AG04450 (cell line): ENCODE measurements around the gene CCNY. TPM values are rescaled to one million over a fixed set of nuclear protein-coding genes. Genes with fewer than 3 reads are reported as not detected.

Experiments used
- CTCF ChIA-PET: fragments of 300-600, 350-600 bp; formaldehyde crosslinking; extraction: SDS; loops from one replicate; lab custom pipeline; 2022; ENCODE audit warnings: antibody characterized with exemption, inconsistent platforms; lab: Charles Lee
- POLR2A ChIA-PET: fragments of 350-600 bp; formaldehyde crosslinking; extraction: SDS; loops from one replicate; lab custom pipeline; 2021; ENCODE audit warnings: antibody characterized with exemption, inconsistent platforms; lab: Yijun Ruan, JAX
- DNase-seq: peaks from one replicate; pipeline ENCODE4 v3.0.0-alpha.2; 2011; ENCODE audit warnings: low read depth, low spot score
- H3K27ac ChIP-seq: one replicate; pipeline ENCODE4 v1.5.1; 2012; ENCODE audit warnings: low read depth, low read length, control low read depth
- H3K27me3 ChIP-seq: one replicate; pipeline ENCODE4 v1.6.0; 2012; ENCODE audit warnings: low read length; ENCODE audit not compliant: control insufficient read depth, insufficient read depth
- H3K4me3 ChIP-seq: 2 replicates; pipeline ENCODE4 v1.5.1; 2011; ENCODE audit warnings: mild to moderate bottlenecking, low read depth, low read length, control low read depth
- H3K9me3 ChIP-seq: 2 replicates; pipeline ENCODE4 v1.5.1; 2012; ENCODE audit warnings: low read length; ENCODE audit not compliant: control insufficient read depth, insufficient read depth
- polyA plus RNA-seq: library from polyadenylated mRNA; depleted of rRNA; stranded (reverse); fragments of >200 nt; gene quantifications from 2 replicates; pipeline ENCODE4 v1.2.3, GENCODE V29; 2011
- TF ChIP-seq, protein P1 (sequence below): IDR thresholded peaks from 2 replicates; pipeline ENCODE4 v1.5.1; 2011; ENCODE audit warnings: low read depth, low read length, control low read depth, inconsistent platforms

CCNY gene
- polyA plus RNA-seq, 1 experiment = 90.2 TPM

DNA sequence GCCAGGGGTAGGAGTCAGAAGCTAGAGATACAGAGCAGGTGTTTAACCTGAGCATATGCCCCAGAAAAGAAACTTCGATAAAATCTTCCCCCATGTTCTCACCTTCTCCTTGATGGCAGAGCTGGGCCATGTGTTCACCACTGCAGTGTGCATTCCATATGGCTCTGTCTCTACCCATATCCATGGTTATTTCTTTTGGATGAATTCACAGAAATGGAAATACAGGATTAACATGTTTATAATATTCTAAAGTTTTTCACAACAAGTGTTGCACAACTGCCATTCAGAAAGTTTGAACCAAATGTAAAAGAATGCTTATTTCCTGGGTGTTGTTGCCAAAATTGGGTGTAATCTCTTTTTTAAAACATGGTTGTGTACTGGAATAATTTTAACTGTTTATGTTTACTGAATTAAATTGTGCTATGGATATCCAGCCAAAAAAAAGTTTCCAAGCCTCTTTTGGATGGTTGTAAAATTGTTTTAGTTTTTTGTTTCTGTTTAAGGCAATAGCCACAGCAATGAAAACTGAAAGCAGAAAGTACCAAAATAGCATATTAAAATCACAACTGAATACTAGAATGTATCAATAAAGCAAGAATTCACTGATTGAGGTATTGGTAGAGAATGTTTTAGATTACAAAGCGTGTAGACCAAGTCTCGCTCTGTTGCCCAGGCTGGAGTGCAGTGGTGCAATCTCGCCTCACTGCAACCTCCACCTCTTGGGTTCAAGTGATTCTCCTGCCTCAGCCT lies 19.9 kb upstream of the CCNY start:
- H3K27ac ChIP-seq = no peak overlapping the region
- no peak for DNase-seq
- no peaks in the 10 kb centered on the region for H3K9me3 ChIP-seq
- no peaks in the 10 kb centered on the region for H3K27me3 ChIP-seq
- TF ChIP-seq, protein P1, sequence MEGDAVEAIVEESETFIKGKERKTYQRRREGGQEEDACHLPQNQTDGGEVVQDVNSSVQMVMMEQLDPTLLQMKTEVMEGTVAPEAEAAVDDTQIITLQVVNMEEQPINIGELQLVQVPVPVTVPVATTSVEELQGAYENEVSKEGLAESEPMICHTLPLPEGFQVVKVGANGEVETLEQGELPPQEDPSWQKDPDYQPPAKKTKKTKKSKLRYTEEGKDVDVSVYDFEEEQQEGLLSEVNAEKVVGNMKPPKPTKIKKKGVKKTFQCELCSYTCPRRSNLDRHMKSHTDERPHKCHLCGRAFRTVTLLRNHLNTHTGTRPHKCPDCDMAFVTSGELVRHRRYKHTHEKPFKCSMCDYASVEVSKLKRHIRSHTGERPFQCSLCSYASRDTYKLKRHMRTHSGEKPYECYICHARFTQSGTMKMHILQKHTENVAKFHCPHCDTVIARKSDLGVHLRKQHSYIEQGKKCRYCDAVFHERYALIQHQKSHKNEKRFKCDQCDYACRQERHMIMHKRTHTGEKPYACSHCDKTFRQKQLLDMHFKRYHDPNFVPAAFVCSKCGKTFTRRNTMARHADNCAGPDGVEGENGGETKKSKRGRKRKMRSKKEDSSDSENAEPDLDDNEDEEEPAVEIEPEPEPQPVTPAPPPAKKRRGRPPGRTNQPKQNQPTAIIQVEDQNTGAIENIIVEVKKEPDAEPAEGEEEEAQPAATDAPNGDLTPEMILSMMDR = no peak
- ChIA-PET CTCF (no interaction called here), POLR2A (interaction anchor here (0.6 kb wide), 1 partner anchor 51 kb away, joined by 3 read pairs; no protein-coding TSS in a partner anchor)
- no peak overlapping the region for H3K4me3 ChIP-seq

DNA sequence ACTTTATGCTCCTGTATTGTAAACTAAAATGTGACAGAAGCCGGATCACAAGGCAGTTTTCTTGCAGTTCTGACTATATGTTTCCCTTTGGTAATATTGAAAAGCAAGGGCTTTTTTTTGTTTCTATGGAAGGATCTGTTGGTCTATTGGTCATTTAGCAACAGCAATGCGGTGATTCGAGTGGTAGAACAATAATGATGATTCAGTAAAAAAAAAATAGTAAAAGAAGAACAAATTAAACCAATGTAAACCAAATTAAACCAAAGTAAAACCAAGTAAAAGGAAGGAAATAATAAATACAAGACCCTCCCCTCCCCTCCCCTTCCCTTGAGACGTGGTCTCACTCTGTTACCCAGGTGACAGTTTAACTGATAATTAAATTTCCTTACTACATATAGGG lies 17.8 kb upstream of the CCNY start:
- no peaks in the 10 kb centered on the region for H3K27me3 ChIP-seq
- no peak overlapping the region for H3K27ac ChIP-seq
- ChIA-PET POLR2A (no interaction called here), CTCF (interaction anchor here (0.9 kb wide), 1 partner anchor 244 kb away, joined by 3 read pairs; no protein-coding TSS in a partner anchor)
- TF ChIP-seq, protein P1 = no peak
- H3K9me3 ChIP-seq = no peaks in the 10 kb centered on the region
- no peak for DNase-seq
- no peak overlapping the region for H3K4me3 ChIP-seq

DNA sequence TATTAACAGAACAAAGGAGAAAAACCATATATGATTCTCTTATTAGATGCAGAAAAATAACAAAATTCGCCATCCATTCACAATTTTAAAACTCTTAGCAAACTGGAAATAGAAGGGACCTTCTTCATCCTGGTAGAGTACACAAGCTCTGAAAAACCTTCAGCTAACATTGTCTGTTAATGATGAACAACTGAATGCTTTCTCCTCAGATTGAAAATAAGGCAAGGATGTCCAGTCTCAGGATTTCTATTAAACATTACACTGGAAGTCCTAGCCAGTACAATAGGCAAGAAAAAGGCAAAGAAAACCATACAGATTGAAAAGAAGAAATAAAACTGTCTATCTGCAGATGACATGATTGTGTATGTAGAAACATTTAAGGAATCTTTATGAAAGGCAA lies 16.0 kb upstream of the CCNY start:
- Histone ChIP-seq H3K27me3 (no peaks in the 10 kb centered on the region), H3K9me3 (no peaks in the 10 kb centered on the region), H3K4me3 (no peak overlapping the region), H3K27ac (no peak overlapping the region)
- ChIA-PET POLR2A (interaction anchor here (0.6 kb wide), 2 partner anchors 109 to 240 kb away, joined by 3 read pairs; no protein-coding TSS in a partner anchor), CTCF (interaction anchor here (0.7 kb wide), 1 partner anchor 84 kb away, joined by 6 read pairs; no protein-coding TSS in a partner anchor)
- TF ChIP-seq, protein P1 = no peak
- no peak for DNase-seq

DNA sequence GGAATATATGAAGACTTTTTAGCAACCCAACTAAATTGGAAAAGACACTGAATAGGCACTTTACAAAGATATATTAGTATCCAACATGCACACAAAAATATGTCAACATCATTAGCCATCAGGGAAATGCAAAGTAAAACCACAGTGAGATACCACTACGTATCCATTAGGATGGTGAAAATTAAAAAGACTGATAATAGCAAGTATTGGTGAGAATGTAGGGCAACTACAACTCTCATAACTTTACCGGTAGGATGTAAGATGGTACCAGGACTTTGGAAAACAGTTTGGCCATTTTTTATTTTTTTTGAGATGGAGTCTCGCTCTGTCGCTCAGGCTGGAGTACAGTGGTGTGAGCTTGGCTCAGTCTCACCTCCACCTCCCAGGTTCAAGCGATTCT lies 13.7 kb upstream of the CCNY start:
- ChIA-PET CTCF (interaction anchor here (1.8 kb wide), 1 partner anchor 240 kb away, joined by 5 read pairs; no protein-coding TSS in a partner anchor), POLR2A (no interaction called here)
- Histone ChIP-seq H3K4me3 (no peak overlapping the region), H3K27me3 (no peaks in the 10 kb centered on the region), H3K9me3 (no peaks in the 10 kb centered on the region), H3K27ac (no peak overlapping the region)
- no peak for DNase-seq
- TF ChIP-seq, protein P1 = no peak

DNA sequence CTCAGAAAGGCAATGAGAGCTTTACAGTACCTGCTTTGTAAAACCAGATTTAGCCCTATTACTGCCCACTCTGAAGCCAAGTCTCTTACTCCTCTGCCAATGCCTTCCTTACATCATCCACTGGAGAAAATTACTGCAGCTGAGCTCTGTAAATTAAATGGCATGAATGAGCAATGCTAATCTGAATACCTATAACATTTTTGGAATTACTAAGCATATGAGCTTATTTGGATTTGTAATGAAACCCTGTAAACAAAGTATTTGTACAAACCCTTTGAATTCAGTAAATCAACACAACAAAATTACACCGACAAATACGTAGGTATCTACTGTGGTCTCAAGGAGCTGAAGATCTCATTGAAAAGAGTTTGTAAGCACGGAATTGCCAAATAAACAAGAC lies 12.1 kb upstream of the CCNY start:
- CTCF ChIA-PET = interaction anchor here (0.7 to 1.7 kb wide), 2 partner anchors 238 to 415 kb away, joined by 4 to 5 read pairs; no protein-coding TSS in a partner anchor
- TF ChIP-seq, protein P1 = no peak
- Histone ChIP-seq H3K9me3 (no peaks in the 10 kb centered on the region), H3K27ac (peak overlapping the region; percentile 65), H3K4me3 (no peak overlapping the region), H3K27me3 (no peaks in the 10 kb centered on the region)
- DNase-seq = peak; percentile 37
- POLR2A ChIA-PET = interaction anchor here (0.7 to 1.1 kb wide), 3 partner anchors 10 to 594 kb away, joined by 3 to 17 read pairs (median 3); no protein-coding TSS in a partner anchor
